ENCODE data around the gene ZDHHC12.

DNA sequence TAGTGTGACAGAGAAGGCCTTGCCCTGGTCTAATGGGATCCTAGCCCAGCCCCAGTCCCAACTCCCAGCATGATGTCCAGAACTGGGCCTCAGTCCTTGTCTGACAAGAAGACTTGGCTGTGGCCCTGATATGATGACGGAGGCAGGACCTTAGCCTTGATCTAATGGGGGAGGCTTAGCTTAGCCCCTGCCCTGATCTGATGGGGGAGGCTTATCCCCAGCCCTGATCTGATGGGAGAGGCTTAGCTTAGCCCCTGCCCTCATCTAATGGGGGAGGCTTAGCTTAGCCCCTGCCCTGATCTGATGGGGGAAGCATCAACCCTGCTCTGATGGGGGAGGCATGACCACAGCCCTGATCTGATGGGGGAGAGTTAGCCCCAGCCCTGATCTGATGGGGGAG is 17.9 kb downstream of the ZDHHC12 start:
- no peak for TF ChIP-seq TBL1XR1 (IDR thresholded peaks at IDR 0.05; ENCODE audit: borderline replicate concordance, low read length, partially characterized antibody)
- no peak for TF ChIP-seq CREB1 (IDR thresholded peaks at IDR 0.05)
- TF ChIP-seq CREB1 (CRISPR knock-in tag; IDR thresholded peaks at IDR 0.05), result no peak
- no peak for TF ChIP-seq CHD4 (IDR thresholded peaks at IDR 0.05; ENCODE audit: borderline replicate concordance, low read length)
- no peak for TF ChIP-seq BCL6 (CRISPR knock-in tag; IDR thresholded peaks at IDR 0.05)
- no peak for TF ChIP-seq SP1 (IDR thresholded peaks at IDR 0.05)
- no peak for TF ChIP-seq SP1 (CRISPR knock-in tag; IDR thresholded peaks at IDR 0.05)
- TF ChIP-seq, protein P1, sequence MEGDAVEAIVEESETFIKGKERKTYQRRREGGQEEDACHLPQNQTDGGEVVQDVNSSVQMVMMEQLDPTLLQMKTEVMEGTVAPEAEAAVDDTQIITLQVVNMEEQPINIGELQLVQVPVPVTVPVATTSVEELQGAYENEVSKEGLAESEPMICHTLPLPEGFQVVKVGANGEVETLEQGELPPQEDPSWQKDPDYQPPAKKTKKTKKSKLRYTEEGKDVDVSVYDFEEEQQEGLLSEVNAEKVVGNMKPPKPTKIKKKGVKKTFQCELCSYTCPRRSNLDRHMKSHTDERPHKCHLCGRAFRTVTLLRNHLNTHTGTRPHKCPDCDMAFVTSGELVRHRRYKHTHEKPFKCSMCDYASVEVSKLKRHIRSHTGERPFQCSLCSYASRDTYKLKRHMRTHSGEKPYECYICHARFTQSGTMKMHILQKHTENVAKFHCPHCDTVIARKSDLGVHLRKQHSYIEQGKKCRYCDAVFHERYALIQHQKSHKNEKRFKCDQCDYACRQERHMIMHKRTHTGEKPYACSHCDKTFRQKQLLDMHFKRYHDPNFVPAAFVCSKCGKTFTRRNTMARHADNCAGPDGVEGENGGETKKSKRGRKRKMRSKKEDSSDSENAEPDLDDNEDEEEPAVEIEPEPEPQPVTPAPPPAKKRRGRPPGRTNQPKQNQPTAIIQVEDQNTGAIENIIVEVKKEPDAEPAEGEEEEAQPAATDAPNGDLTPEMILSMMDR (CRISPR knock-in tag; IDR thresholded peaks at IDR 0.05), result no peak
- TF ChIP-seq PCBP1 (IDR thresholded peaks at IDR 0.05; ENCODE audit: borderline replicate concordance, low read depth, low read length), result no peak
- no peak for TF ChIP-seq YY1 (IDR thresholded peaks at IDR 0.05; ENCODE audit: insufficient read depth, insufficient replicate concordance, low read depth, low read length)
- TF ChIP-seq EZH2 (conservative IDR thresholded peaks at IDR 0.05; ENCODE audit: low read depth, low read length), result no peak
- TF ChIP-seq POLR2A (IDR thresholded peaks at IDR 0.05; ENCODE audit: insufficient read depth in 1 of 2, low read depth in 2 of 2, low read length in 2 of 2), result no peak

All from HepG2 (cell line).